Fibroblast of lung (primary cell): ENCODE data around the gene GHRH. TPM values are rescaled to one million over a fixed set of nuclear protein-coding genes. Genes with fewer than 3 reads are reported as not detected.

Experiments
- DNase-seq, 2 donors: peaks; one replicate each; pipeline versions ENCODE4 v3.0.0 to v3.0.0-alpha.2; 2010; ENCODE audit warnings: low read depth in 2 of 2
- H2AFZ ChIP-seq: 2 replicates; pipeline ENCODE4 v1.5.1; 2012; ENCODE audit warnings: low read length, control low read depth, inconsistent platforms
- H3K27ac ChIP-seq: 2 replicates; pipeline ENCODE4 v1.5.1; 2011; ENCODE audit warnings: low read length, control low read depth; ENCODE audit not compliant: insufficient read depth
- H3K27me3 ChIP-seq: 2 replicates; pipeline ENCODE4 v1.5.1; 2011; ENCODE audit warnings: mild to moderate bottlenecking, low read length; ENCODE audit not compliant: control insufficient read depth, insufficient read depth
- H3K36me3 ChIP-seq: 2 replicates; pipeline ENCODE4 v1.5.1; 2011; ENCODE audit warnings: low read length; ENCODE audit not compliant: control insufficient read depth, insufficient read depth
- H3K4me1 ChIP-seq: 2 replicates; pipeline ENCODE4 v1.5.1; 2011; ENCODE audit warnings: low read length; ENCODE audit not compliant: control insufficient read depth, insufficient read depth; ENCODE audit errors: extremely low read depth
- H3K4me2 ChIP-seq: 2 replicates; pipeline ENCODE4 v1.5.1; 2011; ENCODE audit warnings: low read length, control low read depth; ENCODE audit not compliant: insufficient read depth; ENCODE audit errors: extremely low read depth
- H3K4me3 ChIP-seq, 4 experiments: fragments of 200-600 bp in 1 of 4; sonication (generic) in 1 of 4; replicated peaks in 1 of 4; 2 replicates each; pipeline ENCODE4 v1.5.1; 2011 to 2016; ENCODE audit warnings: low read length in 4 of 4, low read depth in 3 of 4, mild to moderate bottlenecking in 3 of 4, control low read depth in 2 of 4, inconsistent platforms in 1 of 4, mixed read lengths in 1 of 4; ENCODE audit not compliant: insufficient read depth in 1 of 4; ENCODE audit errors: control extremely low read depth in 1 of 4
- H3K79me2 ChIP-seq: 2 replicates; pipeline ENCODE4 v1.5.1; 2012; ENCODE audit warnings: mild to moderate bottlenecking, low read length, inconsistent platforms; ENCODE audit not compliant: control insufficient read depth, insufficient read depth
- H3K9ac ChIP-seq: 2 replicates; pipeline ENCODE4 v1.5.1; 2011; ENCODE audit warnings: mild to moderate bottlenecking, low read length, control low read depth; ENCODE audit not compliant: insufficient read depth
- H3K9me3 ChIP-seq: 2 replicates; pipeline ENCODE4 v1.5.1; 2012; ENCODE audit warnings: low read depth, low read length; ENCODE audit not compliant: control insufficient read depth, insufficient read depth
- H4K20me1 ChIP-seq: 2 replicates; pipeline ENCODE4 v1.5.1; 2011; ENCODE audit warnings: low read length; ENCODE audit not compliant: control insufficient read depth, insufficient read depth; ENCODE audit errors: extremely low read depth
- EZH2 ChIP-seq: IDR thresholded peaks from 2 replicates; pipeline ENCODE4 v1.5.1; 2012; ENCODE audit warnings: low read length, control low read depth, mild to moderate bottlenecking; ENCODE audit errors: missing control alignments
- polyA plus RNA-seq, 2 donors: library from polyadenylated mRNA; depleted of rRNA in 1 of 2; stranded (reverse) in 1 of 2; unstranded in 1 of 2; fragments of >200 nt; gene quantifications; 2 replicates each; pipeline ENCODE4 v1.2.1, GENCODE V29; 2011 to 2012; ENCODE audit warnings: missing spikeins in 1 of 2
- total RNA-seq: library from RNA; depleted of rRNA; stranded (reverse); fragments of >200 nt; gene quantifications from 2 replicates; pipeline ENCODE4 v1.2.1, GENCODE V29; 2014
- TF ChIP-seq, protein P1 (sequence below), 2 donors: IDR thresholded peaks in 1 of 2; conservative IDR thresholded peaks in 1 of 2; 1 replicate in 1 of 2; 2 replicates in 1 of 2; pipeline ENCODE4 v1.5.1; 2011 to 2012; ENCODE audit warnings: low read length in 2 of 2, control low read depth in 1 of 2, inconsistent platforms in 1 of 2, low read depth in 1 of 2, mild to moderate bottlenecking in 1 of 2

GHRH gene
- total and polyA plus RNA-seq, 2 donors (not counting 1 experiment from before 2014, with no cell fraction given), result not detected

DNA sequence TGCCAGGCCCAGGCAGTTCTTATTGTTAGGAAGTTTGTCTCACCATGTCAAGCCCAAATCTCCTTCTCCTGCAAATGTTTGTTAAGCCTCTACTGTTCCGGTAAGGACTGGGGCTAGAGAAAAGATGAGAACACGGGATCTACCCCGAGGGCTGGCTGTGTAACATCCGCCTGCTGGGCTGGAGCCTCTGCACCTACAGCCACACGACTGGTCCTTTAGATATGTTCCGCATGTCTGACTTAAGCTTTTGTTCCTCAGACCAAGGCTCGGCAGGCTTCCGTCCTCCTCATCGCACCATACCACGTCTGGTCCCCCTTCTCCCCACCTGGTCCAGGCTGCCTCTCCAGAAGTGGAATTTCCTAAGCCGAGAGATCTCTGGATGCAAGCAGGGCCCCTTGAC, 2.6 kb downstream of the GHRH start:
- H3K79me2 ChIP-seq, result no peaks in the 10 kb centered on the region
- H2AFZ ChIP-seq, result no peak overlapping the region
- H4K20me1 ChIP-seq, result no peaks in the 10 kb centered on the region
- H3K27me3 ChIP-seq, result peaks cover 35% of the 10 kb centered on the region
- H3K4me1 ChIP-seq, result no peaks in the 10 kb centered on the region
- no peaks in the 10 kb centered on the region for H3K36me3 ChIP-seq
- DNase-seq, result no peak
- H3K9ac ChIP-seq, result no peak overlapping the region
- no peak overlapping the region for H3K27ac ChIP-seq
- H3K4me2 ChIP-seq, result no peak overlapping the region
- TF ChIP-seq, protein P1, sequence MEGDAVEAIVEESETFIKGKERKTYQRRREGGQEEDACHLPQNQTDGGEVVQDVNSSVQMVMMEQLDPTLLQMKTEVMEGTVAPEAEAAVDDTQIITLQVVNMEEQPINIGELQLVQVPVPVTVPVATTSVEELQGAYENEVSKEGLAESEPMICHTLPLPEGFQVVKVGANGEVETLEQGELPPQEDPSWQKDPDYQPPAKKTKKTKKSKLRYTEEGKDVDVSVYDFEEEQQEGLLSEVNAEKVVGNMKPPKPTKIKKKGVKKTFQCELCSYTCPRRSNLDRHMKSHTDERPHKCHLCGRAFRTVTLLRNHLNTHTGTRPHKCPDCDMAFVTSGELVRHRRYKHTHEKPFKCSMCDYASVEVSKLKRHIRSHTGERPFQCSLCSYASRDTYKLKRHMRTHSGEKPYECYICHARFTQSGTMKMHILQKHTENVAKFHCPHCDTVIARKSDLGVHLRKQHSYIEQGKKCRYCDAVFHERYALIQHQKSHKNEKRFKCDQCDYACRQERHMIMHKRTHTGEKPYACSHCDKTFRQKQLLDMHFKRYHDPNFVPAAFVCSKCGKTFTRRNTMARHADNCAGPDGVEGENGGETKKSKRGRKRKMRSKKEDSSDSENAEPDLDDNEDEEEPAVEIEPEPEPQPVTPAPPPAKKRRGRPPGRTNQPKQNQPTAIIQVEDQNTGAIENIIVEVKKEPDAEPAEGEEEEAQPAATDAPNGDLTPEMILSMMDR (conservative IDR thresholded peaks at IDR 0.05 in 1 of 2, IDR thresholded peaks at IDR 0.05 in 1 of 2; ENCODE audit: low read depth in 1 of 2, low read length in 2 of 2), result no peak
- TF ChIP-seq EZH2, result no peak
- H3K4me3 ChIP-seq, result no peak overlapping the region
- no peaks in the 10 kb centered on the region for H3K9me3 ChIP-seq

DNA sequence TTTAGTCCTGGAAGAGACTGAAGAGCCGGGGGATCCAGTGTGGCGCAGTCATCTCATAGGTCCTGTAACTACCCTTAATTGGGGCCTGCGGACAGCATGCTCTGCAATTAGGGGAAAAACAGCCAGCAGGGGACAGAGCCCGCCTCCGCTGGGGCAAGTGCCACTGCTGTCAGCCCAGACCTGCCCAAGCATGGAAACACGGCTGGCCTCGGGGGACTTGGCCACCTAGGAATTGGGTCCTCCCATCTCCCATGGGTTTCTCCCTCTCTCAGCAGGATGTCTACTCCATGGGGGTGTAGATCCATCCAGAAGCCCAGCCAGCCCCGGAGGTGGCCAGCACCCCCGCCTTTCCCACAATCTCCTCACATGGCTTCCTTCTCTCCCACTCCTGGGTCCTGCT, 3.6 kb downstream of the GHRH start:
- Histone ChIP-seq H2AFZ (no peak overlapping the region), H3K4me1 (no peaks in the 10 kb centered on the region), H3K4me2 (no peak overlapping the region), H3K9me3 (no peaks in the 10 kb centered on the region), H3K36me3 (no peaks in the 10 kb centered on the region), H3K79me2 (no peaks in the 10 kb centered on the region), H3K4me3 (no peak overlapping the region), H4K20me1 (no peaks in the 10 kb centered on the region), H3K9ac (no peak overlapping the region), H3K27ac (no peak overlapping the region), H3K27me3 (peaks cover 35% of the 10 kb centered on the region)
- no peak for TF ChIP-seq EZH2
- TF ChIP-seq, protein P1 (conservative IDR thresholded peaks at IDR 0.05 in 1 of 2, IDR thresholded peaks at IDR 0.05 in 1 of 2; ENCODE audit: low read depth in 1 of 2, low read length in 2 of 2), result no peak
- DNase-seq, result no peak

DNA sequence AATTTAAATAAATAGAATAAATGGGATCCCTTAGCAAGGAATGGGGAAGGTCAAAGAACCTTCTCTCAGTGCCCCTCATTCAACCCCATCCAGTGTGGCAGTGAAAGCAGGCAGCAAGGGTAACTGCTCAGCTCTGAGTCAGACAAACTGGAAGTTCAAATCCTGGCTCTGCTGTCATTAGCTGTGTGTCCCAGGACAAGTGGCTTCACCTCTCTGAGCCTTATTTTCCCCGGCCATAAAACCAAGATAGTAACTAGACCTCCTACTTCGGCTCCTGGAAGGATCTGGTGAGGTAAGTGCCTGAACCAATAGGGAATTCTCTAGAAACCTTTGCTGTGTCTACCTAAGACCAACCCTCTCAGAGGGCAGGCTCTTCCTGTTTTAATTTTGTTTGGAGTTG, 4.1 kb downstream of the GHRH start:
- Histone ChIP-seq H3K4me1 (no peaks in the 10 kb centered on the region), H3K4me3 (no peak overlapping the region), H3K4me2 (no peak overlapping the region), H3K36me3 (no peaks in the 10 kb centered on the region), H3K27ac (no peak overlapping the region), H4K20me1 (no peaks in the 10 kb centered on the region), H3K27me3 (peaks cover 35% of the 10 kb centered on the region), H3K9ac (no peak overlapping the region), H3K9me3 (no peaks in the 10 kb centered on the region), H3K79me2 (no peaks in the 10 kb centered on the region), H2AFZ (no peak overlapping the region)
- TF ChIP-seq, protein P1 (conservative IDR thresholded peaks at IDR 0.05 in 1 of 2, IDR thresholded peaks at IDR 0.05 in 1 of 2; ENCODE audit: low read depth in 1 of 2, low read length in 2 of 2), result no peak
- no peak for TF ChIP-seq EZH2
- no peak for DNase-seq
